Activated gamma-delta T cell (primary cell): ENCODE data around the gene C3orf62.
"Not testable (repeated sequence)": the region's sequence is repeated elsewhere in the genome, so short reads cannot be mapped to it uniquely, and the experiment has no call there.

Source experiments
- DNase-seq: peaks from one replicate; lab custom pipeline; 2025; lab: John Stamatoyannopoulos, UW

Gene C3orf62

GRCh38 chr3:49269443-49270155 is 7.4 kb downstream of the C3orf62 start:
- DNase-seq: no peak

DNA sequence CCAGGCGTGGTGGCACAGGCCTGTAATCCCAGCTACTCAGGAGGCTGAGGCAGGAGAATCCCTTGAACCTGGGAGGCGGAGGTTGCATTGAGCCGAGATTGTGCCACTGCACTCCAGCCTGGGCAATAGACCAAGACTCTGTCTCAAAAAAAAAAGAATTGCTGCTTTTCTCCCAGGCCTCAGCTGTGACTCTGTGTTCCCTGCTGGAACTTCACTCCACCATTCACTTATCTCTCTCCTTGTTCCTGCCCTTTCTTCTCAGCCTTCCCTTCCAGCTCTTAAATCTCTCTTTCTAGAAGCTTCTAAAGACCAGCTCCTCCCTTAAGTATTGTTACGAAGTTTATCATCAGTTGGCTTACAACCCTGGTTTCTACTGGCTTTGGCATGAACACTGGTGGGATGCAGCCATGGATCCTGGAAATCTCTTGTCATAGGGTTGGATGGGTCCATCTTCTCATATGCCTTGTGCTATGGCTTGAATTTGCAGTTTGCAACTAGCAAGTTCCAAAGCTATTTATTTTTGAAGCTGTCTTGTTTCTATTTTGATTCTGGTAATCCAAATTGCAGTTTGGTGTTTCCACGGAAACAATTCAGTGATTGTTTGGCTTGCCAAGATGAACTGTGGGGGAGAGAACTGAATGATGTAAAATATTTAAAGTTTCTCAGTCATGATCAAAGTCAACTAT is 10.5 kb downstream of the C3orf62 start:
- DNase-seq: no peak

GRCh38 chr3:49265661-49266386 is 11.2 kb downstream of the C3orf62 start:
- DNase-seq: no peak

- DNase-seq: no peak
Measured at GRCh38 chr3:49263159-49263889, 13.7 kb downstream of the C3orf62 start.

GRCh38 chr3:49260806-49261324 is 16.2 kb downstream of the C3orf62 start:
- DNase-seq: no peak

DNA sequence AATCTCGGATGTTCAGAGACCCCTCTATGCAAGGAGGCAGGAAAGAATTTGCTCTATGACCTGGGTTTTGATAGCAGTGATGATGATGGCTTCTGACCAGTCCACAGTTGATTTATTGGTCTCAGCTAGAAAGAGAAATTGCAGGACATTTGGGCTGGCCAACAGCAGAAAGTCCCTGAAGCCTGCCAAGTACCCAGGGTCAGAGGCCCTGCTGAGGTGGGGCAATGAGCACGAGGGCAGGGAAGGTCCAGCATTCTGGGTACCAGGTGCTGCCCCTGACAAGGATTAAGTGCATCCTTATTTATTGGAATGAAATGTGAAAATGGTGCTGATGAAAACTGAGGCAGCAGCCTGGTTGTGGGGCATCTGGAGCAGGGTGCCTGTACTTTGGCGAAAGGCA is 19.8 kb downstream of the C3orf62 start:
- no peak for DNase-seq

- DNase-seq: no peak
Measured at GRCh38 chr3:49255718-49256511, 21.1 kb downstream of the C3orf62 start.

- DNase-seq: no peak
Measured at GRCh38 chr3:49255112-49255511, 21.9 kb downstream of the C3orf62 start.

GRCh38 chr3:49253512-49253911 is 23.5 kb downstream of the C3orf62 start:
- DNase-seq: no peak

GRCh38 chr3:49248840-49249227 is 28.2 kb downstream of the C3orf62 start:
- DNase-seq: no peak

GRCh38 chr3:49244581-49245205 is 32.3 kb downstream of the C3orf62 start:
- DNase-seq: no peak

DNA sequence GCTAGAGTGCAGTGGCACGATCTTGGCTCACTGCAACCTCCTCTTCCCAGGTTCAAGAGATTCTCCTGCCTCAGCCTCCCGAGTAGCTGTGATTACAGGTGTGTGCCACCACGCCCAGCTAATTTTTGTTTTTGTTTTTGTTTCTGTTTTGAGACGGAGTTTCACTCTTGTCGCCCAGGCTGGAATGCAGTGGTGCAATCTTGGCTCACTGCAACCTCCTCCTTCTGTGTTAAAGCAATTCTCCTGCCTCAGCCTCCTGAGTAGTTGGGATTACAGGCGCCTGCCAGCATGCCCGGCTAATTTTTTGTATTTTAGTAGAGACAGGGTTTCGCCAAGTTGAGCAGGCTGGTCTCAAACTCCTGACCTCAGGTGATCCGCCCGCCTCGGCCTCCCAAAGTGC is 36.9 kb downstream of the C3orf62 start:
- not testable (repeated sequence) for DNase-seq

DNA sequence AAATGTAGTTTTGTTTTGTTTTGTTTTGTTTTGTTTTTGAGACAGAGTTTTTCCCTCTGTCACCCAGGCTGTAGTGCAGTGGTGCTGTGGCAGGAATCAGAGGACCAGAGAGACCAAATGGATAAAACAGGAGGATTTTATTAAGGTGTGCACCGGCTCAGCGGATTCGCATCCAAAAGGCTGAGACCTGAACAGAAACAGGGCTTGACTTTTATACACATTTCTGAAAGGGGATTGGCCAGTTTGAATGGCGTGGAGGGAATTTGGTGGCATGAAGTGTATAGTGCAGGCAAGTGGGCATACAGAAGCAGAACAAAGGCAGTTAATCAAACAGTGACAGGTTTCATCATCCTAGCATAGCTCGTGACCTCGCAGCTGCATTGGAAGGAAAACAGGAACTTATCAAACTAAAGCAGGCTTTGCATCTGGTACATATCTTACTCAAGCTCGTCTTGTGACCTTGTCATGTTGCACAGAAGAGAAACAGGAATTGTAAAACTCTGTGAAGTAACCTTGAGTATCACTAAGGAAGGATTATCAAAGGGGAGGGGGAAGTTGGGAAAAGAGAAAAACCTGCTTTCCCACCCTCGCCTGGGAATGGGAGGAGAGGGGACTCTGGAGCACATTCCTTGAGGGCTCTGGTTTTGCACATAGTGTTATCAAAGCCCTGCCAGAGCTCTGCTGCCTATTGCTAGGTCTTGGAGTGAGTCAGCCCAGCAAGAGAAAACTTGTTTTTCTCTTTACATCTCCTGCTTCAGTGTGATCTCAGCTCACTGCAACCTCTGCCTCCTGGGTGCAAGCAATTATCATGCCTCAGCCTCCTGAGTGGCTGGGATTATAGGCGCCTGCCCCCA is 38.5 kb downstream of the C3orf62 start:
- no peak for DNase-seq

GRCh38 chr3:49237344-49237743 is 39.7 kb downstream of the C3orf62 start:
- no peak for DNase-seq

GRCh38 chr3:49236226-49236625 is 40.8 kb downstream of the C3orf62 start:
- DNase-seq: no peak

DNA sequence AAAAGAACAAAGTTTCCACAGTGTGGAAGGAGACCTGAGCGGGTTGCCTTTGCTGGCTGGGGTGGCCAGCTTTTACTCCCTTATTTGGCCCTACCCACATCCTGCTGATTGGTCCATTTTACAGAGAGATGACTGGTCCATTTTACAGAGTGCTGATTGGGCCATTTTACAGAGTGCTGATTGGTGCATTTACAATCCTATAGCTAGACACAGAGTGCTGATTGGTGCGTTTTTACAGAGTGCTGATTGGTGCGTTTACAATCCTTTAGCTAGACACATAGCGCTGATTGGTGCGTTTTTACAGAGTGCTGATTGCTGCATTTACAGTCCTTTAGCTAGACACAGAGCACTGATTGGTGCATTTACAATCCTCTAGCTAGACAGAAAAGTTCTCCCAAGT is 48.2 kb downstream of the C3orf62 start:
- not testable (repeated sequence) for DNase-seq

GRCh38 chr3:49222002-49222401 is 55.0 kb downstream of the C3orf62 start:
- no peak for DNase-seq

DNA sequence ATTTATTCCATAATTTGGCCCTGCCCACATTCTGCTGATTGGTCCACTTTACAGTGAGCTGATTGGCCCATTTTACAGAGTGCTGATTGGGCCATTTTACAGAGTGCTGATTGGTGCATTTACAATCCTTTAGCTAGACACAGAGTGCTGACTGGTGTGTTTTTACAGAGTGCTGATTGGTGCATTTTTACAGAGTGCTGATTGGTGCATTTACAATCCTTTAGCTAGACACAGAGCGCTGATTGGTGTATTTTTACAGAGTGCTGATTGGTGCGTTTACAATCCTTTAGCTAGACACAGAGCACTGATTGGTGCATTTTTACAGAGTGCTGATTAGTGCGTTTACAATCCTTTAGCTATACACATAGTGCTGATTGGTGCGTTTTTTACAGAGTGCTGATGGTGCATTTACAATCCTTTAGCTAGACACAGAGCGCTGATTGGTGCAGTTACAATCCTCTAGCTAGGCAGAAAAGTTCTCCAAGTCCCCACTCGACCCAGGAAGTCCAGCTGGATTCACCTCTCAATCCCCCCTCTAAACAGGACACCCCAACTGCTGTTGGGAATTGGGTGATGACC is 56.0 kb downstream of the C3orf62 start:
- not testable (repeated sequence) for DNase-seq

GRCh38 chr3:49219132-49219531 is 57.9 kb downstream of the C3orf62 start:
- no peak for DNase-seq
